NCI-H1092 treated with DMSO at 0.1 percent for 48 hours (cell line): ENCODE data around the gene ARID2.

Experiments used
- DNase-seq: peaks from one replicate; lab custom pipeline; 2025; lab: John Stamatoyannopoulos, UW

Gene ARID2

GRCh38 chr12:45720069-45720468 is 9.4 kb upstream of the ARID2 start:
- DNase-seq, result no peak

GRCh38 chr12:45721369-45721768 is 8.1 kb upstream of the ARID2 start:
- DNase-seq, result no peak

- no peak for DNase-seq
Measured at GRCh38 chr12:45721954-45722353, 7.6 kb upstream of the ARID2 start.

- DNase-seq, result peak; percentile 87
Measured at GRCh38 chr12:45725631-45726602, 3.6 kb upstream of the ARID2 start.

- peak; percentile 98 for DNase-seq
Measured at GRCh38 chr12:45726603-45727300, 2.8 kb upstream of the ARID2 start.

- peak; percentile 100 for DNase-seq
Measured at GRCh38 chr12:45727301-45727979, 2.1 kb upstream of the ARID2 start.

GRCh38 chr12:45727980-45728629 is 1.4 kb upstream of the ARID2 start:
- DNase-seq, result no peak

GRCh38 chr12:45728630-45729232 is 775 bp upstream of the ARID2 start:
- DNase-seq, result peak; percentile 100

- no peak for DNase-seq
Measured at GRCh38 chr12:45730084-45730347, 510 bp downstream of the ARID2 start.

- peak; percentile 87 for DNase-seq
Measured at GRCh38 chr12:45730348-45731189, 1.1 kb downstream of the ARID2 start.

- DNase-seq, result peak; percentile 66
Measured at GRCh38 chr12:45731190-45731775, 1.8 kb downstream of the ARID2 start.

- no peak for DNase-seq
Measured at GRCh38 chr12:45732250-45732649, 2.7 kb downstream of the ARID2 start.

- DNase-seq, result no peak
Measured at GRCh38 chr12:45732936-45733335, 3.4 kb downstream of the ARID2 start.

GRCh38 chr12:45737638-45738037 is 8.1 kb downstream of the ARID2 start:
- DNase-seq, result no peak

- DNase-seq, result no peak
Measured at GRCh38 chr12:45742590-45742989, 13.1 kb downstream of the ARID2 start.

- DNase-seq, result no peak
Measured at GRCh38 chr12:45743247-45743646, 13.7 kb downstream of the ARID2 start.

- DNase-seq, result peak; percentile 44
Measured at GRCh38 chr12:45745861-45746277, 16.4 kb downstream of the ARID2 start.

- no peak for DNase-seq
Measured at GRCh38 chr12:45756666-45757065, 27.2 kb downstream of the ARID2 start.

- no peak for DNase-seq
Measured at GRCh38 chr12:45757172-45757571, 27.7 kb downstream of the ARID2 start.

GRCh38 chr12:45760333-45760732 is 30.8 kb downstream of the ARID2 start:
- no peak for DNase-seq
